Measurements from ENCODE around the gene GCFC2. TPM values are rescaled to one million over a fixed set of nuclear protein-coding genes. Genes with fewer than 3 reads are reported as not detected.

The GCFC2 gene
- total RNA-seq, 1 experiment from 2014 or later = 20.1 TPM

- POLR2A ChIA-PET = no interaction called here
- peaks cover 3 to 4% of the 10 kb centered on the region in 2 experiments; a peak in 2 of 4 replicates for H3K36me3 ChIP-seq (ENCODE audit: control insufficient read depth in 1 of 2, insufficient read depth in 2 of 2, low read length in 2 of 2)
- H2AFZ ChIP-seq (ENCODE audit: low read depth, low read length, poor library complexity, severe bottlenecking) = no peak overlapping the region
- ATAC-seq (no peak), DNase-seq (ENCODE audit: low read depth, low spot score) (no peak)
- CTCF ChIA-PET = interaction anchor here (0.7 to 3.5 kb wide), 8 partner anchors 8 to 38 kb away, joined by 3 to 32 read pairs (median 4); partner anchors contain the start of gene GCFC2
- no peak overlapping the region for H3K9ac ChIP-seq (ENCODE audit: low read length)
- no peak overlapping the region for H3K4me3 ChIP-seq (replicated peaks in 1 of 2; ENCODE audit: low read depth in 1 of 2, low read length in 2 of 2)
- no peak overlapping the region for H3K27ac ChIP-seq (ENCODE audit: low read depth, low read length)
- H3K27me3 ChIP-seq (ENCODE audit: insufficient read depth, low read length) = no peaks in the 10 kb centered on the region
- H3K4me1 ChIP-seq (ENCODE audit: control insufficient read depth in 1 of 2, insufficient read depth in 2 of 2, low read length in 2 of 2) = no peaks in the 10 kb centered on the region
- no peaks in the 10 kb centered on the region for H3K9me3 ChIP-seq (ENCODE audit: control insufficient read depth in 1 of 2, insufficient read depth in 1 of 2, low read depth in 1 of 2, low read length in 2 of 2)
- intact Hi-C loops (cut with micrococcal nuclease) = no loop called here
- TF ChIP-seq POLR2A (IDR thresholded peaks at IDR 0.05; ENCODE audit: borderline replicate concordance, extremely low read depth, insufficient read depth, insufficient read length) (no peak), SP1 (IDR thresholded peaks at IDR 0.05; ENCODE audit: low read depth) (no peak), POLR2AphosphoS5 (IDR thresholded peaks at IDR 0.05; ENCODE audit: low read depth, low read length) (no peak), REST (IDR thresholded peaks at IDR 0.05; ENCODE audit: low read depth) (no peak), SIN3A (IDR thresholded peaks at IDR 0.05; ENCODE audit: low read depth) (no peak), EGR1 (IDR thresholded peaks at IDR 0.05; ENCODE audit: low read depth) (no peak), ZBTB33 (IDR thresholded peaks at IDR 0.05; ENCODE audit: extremely low read depth, insufficient replicate concordance, low read length) (no peak), YY1 (IDR thresholded peaks at IDR 0.05; ENCODE audit: extremely low read depth, insufficient replicate concordance, low read depth, low read length) (no peak)
- H4K20me1 ChIP-seq (ENCODE audit: insufficient read depth) = no peaks in the 10 kb centered on the region
- RAD21 ChIA-PET (ENCODE audit: low non-redundant PET in 1 of 2, low total read pairs in 2 of 2, uncharacterized antibody in 2 of 2, unreplicated experiment in 2 of 2) = interaction anchor here in 1 of 2 experiments (1.1 kb wide), 1 partner anchor 36 kb away, joined by 5 read pairs; no protein-coding TSS in a partner anchor
- no TSS peak for BruUV-seq (replicated peaks)
- H3K4me2 ChIP-seq (ENCODE audit: low read length) = no peak overlapping the region
- no peaks in the 10 kb centered on the region for H3K79me2 ChIP-seq (ENCODE audit: insufficient read depth, low read length)
- no peaks in the 10 kb centered on the region for H3K9me2 ChIP-seq (ENCODE audit: insufficient read depth)
These were observed 34.3 kb downstream of the GCFC2 start for GRCh38 chr2:75676464-75676863.

Measured in HCT116 (cell line).